A549 (cell line): ENCODE results near the gene CETN3. TPM values are rescaled to one million over a fixed set of nuclear protein-coding genes. Genes with fewer than 3 reads are reported as not detected.
A peak's percentile ranks its signal among the peaks of the same experiment; 100 is the strongest.

Experiments used
- ATAC-seq, 2 experiments: fragments of 200-7000 bp in 1 of 2; fragments of >200 bp in 1 of 2; cut with Nextera tagmentation in 1 of 2; cut with Tn5 transposase in 1 of 2; 3 replicates each; pipeline versions ENCODE4 v1.8.0 to v1.9.1; 2018 to 2020; ENCODE audit warnings: mild to moderate bottlenecking in 1 of 2, moderate library complexity in 1 of 2
- CTCF ChIA-PET: fragments of 300-600 bp; sonication (Branson Sonifier 250); formaldehyde crosslinking; extraction: SDS; loops from one replicate; lab custom pipeline; 2021; ENCODE audit warnings: antibody characterized with exemption, inconsistent platforms; lab: Yijun Ruan, JAX
- POLR2A ChIA-PET: fragments of 350-600 bp; formaldehyde crosslinking; extraction: SDS; loops from one replicate; lab custom pipeline; 2021; ENCODE audit warnings: antibody characterized with exemption, inconsistent platforms; lab: Yijun Ruan, JAX
- DNase-seq, 2 experiments: peaks; one replicate each; pipeline versions ENCODE4 v3.0.0 to v3.0.0-alpha.2; 2011 to 2016; ENCODE audit warnings: low read depth in 1 of 2, low spot score in 1 of 2
- FAIRE-seq: peaks from 2 replicates; lab custom pipeline; 2011; peaks lifted over from hg19 to GRCh38; lab: Jason Lieb, UNC
- H3K27ac ChIP-seq, 2 experiments: fragments of >200 bp; sonication (Bioruptor Twin); formaldehyde crosslinking; 3 replicates each; pipeline ENCODE4 v1.5.1; 2016 to 2017
- H3K4me1 ChIP-seq: fragments of >200 bp; sonication (Bioruptor Twin); formaldehyde crosslinking; 3 replicates; pipeline ENCODE4 v1.6.1; 2016
- H3K4me2 ChIP-seq: fragments of >200 bp; sonication (Bioruptor Twin); formaldehyde crosslinking; 3 replicates; pipeline ENCODE4 v1.6.1; 2016
- H3K4me3 ChIP-seq: fragments of >200 bp; sonication (Bioruptor Twin); formaldehyde crosslinking; 3 replicates; pipeline ENCODE4 v1.5.1; 2016
- H3K9me3 ChIP-seq: fragments of >200 bp; sonication (Bioruptor Twin); formaldehyde crosslinking; 3 replicates; pipeline ENCODE4 v1.6.1; 2016
- CBX8 ChIP-seq: fragments of 200-600 bp; sonication (generic); IDR thresholded peaks from 2 replicates; pipeline ENCODE4 v1.6.1; 2016
- CEBPB ChIP-seq, 2 experiments: fragments of >200 bp in 1 of 2; sonication (Bioruptor Twin) in 1 of 2; formaldehyde crosslinking in 1 of 2; IDR thresholded peaks; 2 replicates each; pipeline ENCODE4 v1.6.1; 2012 to 2016
- CTCF ChIP-seq: fragments of >200 bp; sonication (Bioruptor Twin); formaldehyde crosslinking; IDR thresholded peaks from 3 replicates; pipeline ENCODE4 v1.5.1; 2016
- EHF ChIP-seq: fragments of 250-450 bp; sonication (Bioruptor Pico); IDR thresholded peaks from 2 replicates; pipeline ENCODE4 v1.5.0; 2020; ENCODE audit warnings: mild to moderate bottlenecking
- ESRRA ChIP-seq: fragments of 150-350 bp; IDR thresholded peaks from 2 replicates; pipeline ENCODE4 v1.6.1; 2014; ENCODE audit warnings: mild to moderate bottlenecking, low read length, borderline replicate concordance
- HOXA7 ChIP-seq: fragments of 250-450 bp; sonication (Bioruptor Pico); IDR thresholded peaks from 2 replicates; pipeline ENCODE4 v1.5.0; 2020; ENCODE audit warnings: mild to moderate bottlenecking, moderate library complexity
- HOXB13 ChIP-seq: fragments of 250-450 bp; sonication (Bioruptor Pico); IDR thresholded peaks from 2 replicates; pipeline ENCODE4 v1.5.0; 2020; ENCODE audit warnings: low read depth, mild to moderate bottlenecking, moderate library complexity
- HOXB5 ChIP-seq: fragments of 250-450 bp; sonication (Bioruptor Pico); IDR thresholded peaks from 2 replicates; pipeline ENCODE4 v1.5.0; 2020; ENCODE audit warnings: mild to moderate bottlenecking, moderate library complexity
- KDM5A ChIP-seq: fragments of 200-600 bp; sonication (generic); IDR thresholded peaks from 2 replicates; pipeline ENCODE4 v1.6.1; 2016; ENCODE audit warnings: antibody characterized with exemption, mild to moderate bottlenecking
- NFE2L2 ChIP-seq: fragments of 150-350 bp; conservative IDR thresholded peaks from 2 replicates; pipeline ENCODE4 v1.6.1; 2014; ENCODE audit warnings: low read length
- POLR2AphosphoS2 ChIP-seq: conservative IDR thresholded peaks from 2 replicates; pipeline ENCODE4 v1.6.1; 2012; ENCODE audit warnings: low read length, improper control_type of control experiment, inconsistent platforms
- RCOR1 ChIP-seq: fragments of 150-350 bp; IDR thresholded peaks from 2 replicates; pipeline ENCODE4 v1.6.1; 2014; ENCODE audit warnings: antibody characterized with exemption, low read length, low read depth
- REST ChIP-seq: fragments of 200-600 bp; sonication (generic); IDR thresholded peaks from 2 replicates; pipeline ENCODE4 v1.6.1; 2016; ENCODE audit warnings: antibody characterized with exemption, mild to moderate bottlenecking, moderate library complexity
- RFX5 ChIP-seq: fragments of 450-650 bp; IDR thresholded peaks from 2 replicates; pipeline ENCODE4 v1.7.1; 2014; ENCODE audit warnings: antibody characterized with exemption, mild to moderate bottlenecking, moderate library complexity
- USF2 ChIP-seq: fragments of 450-650 bp; IDR thresholded peaks from 2 replicates; pipeline ENCODE4 v1.6.1; 2014; ENCODE audit warnings: antibody characterized with exemption
- ZFP36 ChIP-seq: fragments of 450-650 bp; IDR thresholded peaks from 2 replicates; pipeline ENCODE4 v1.6.1; 2014; ENCODE audit warnings: borderline replicate concordance; ENCODE audit not compliant: partially characterized antibody
- WGBS: methylation state at CpG from one replicate; pipeline ENCODE4 v1.1.6; 2017; ENCODE audit errors: missing lambda C conversion rate; 5-methylcytosine and 5-hydroxymethylcytosine counted together
- polyA plus RNA-seq, 4 experiments: library from polyadenylated mRNA; depleted of rRNA in 3 of 4; stranded (reverse); fragments of >200 nt; fragmentation: RNase III in 1 of 4; extraction: RNeasy Plus Mini Kit Qiagen cat#74134 plus additional on column Dnase treatment in 1 of 4; gene quantifications; 2 replicates in 3 of 4; 3 replicates in 1 of 4; pipeline ENCODE4 v1.2.3, GENCODE V29; 2011 to 2017

CETN3 gene
- polyA plus RNA-seq, 2 of the 4 experiments (the other 2 are of a cell fraction), result 49.9 to 50.8 TPM

GRCh38 chr5:90424245-90424644 lies 14.7 kb upstream of the CETN3 start:
- Histone ChIP-seq H3K27ac (no peak overlapping the region), H3K4me3 (no peak overlapping the region), H3K4me1 (no peaks in the 10 kb centered on the region), H3K9me3 (no peaks in the 10 kb centered on the region), H3K4me2 (no peak overlapping the region)
- FAIRE-seq, result no peak
- WGBS, result 79% methylated on average over 1 of the region's 1 CpG
- ChIA-PET POLR2A (no interaction called here), CTCF (no interaction called here)
- TF ChIP-seq CBX8, result no peak
- no peak for DNase-seq
- no peak for ATAC-seq

- FAIRE-seq, result no peak
- Histone ChIP-seq H3K27ac (no peak overlapping the region), H3K4me1 (no peaks in the 10 kb centered on the region), H3K9me3 (no peaks in the 10 kb centered on the region)
- 17% methylated on average over 4 of the region's 4 CpGs for WGBS
- TF ChIP-seq ESRRA (no peak), CTCF (0 out of 3 replicates have a peak, but pooled peaks have one; percentile 11)
- TF ChIP-seq, all 56 proteins: peak for 1
- POLR2A ChIA-PET, result interaction anchor here (1.7 kb wide), 1 partner anchor 11 kb away, joined by 6 read pairs; the partner anchor contains the start of gene CETN3
- ATAC-seq, result peak; percentile 94
- Histone ChIP-seq H3K4me3 (no peak overlapping the region), H3K4me2 (no peak overlapping the region)
- peak in 1 of 2 experiments; percentile 37 for DNase-seq
- CTCF ChIA-PET, result interaction anchor here (0.9 to 1.9 kb wide), 2 partner anchors 11 to 109 kb away, joined by 3 to 5 read pairs; no protein-coding TSS in a partner anchor
Measured at GRCh38 chr5:90421136-90421535, 11.6 kb upstream of the CETN3 start.

- Histone ChIP-seq H3K9me3 (no peaks in the 10 kb centered on the region), H3K4me2 (no peak overlapping the region), H3K4me3 (no peak overlapping the region), H3K27ac (no peak overlapping the region), H3K4me1 (no peaks in the 10 kb centered on the region)
- POLR2A ChIA-PET, result no interaction called here
- TF ChIP-seq RFX5 (no peak), HOXA7 (CRISPR knock-in tag) (no peak), POLR2AphosphoS2 (no peak), ZFP36 (no peak), CEBPB (IDR thresholded peaks at IDR 0.05) (no peak), USF2 (no peak), EHF (CRISPR knock-in tag) (no peak), REST (no peak), KDM5A (no peak), CTCF (no peak), HOXB5 (CRISPR knock-in tag) (no peak), NFE2L2 (no peak), HOXB13 (CRISPR knock-in tag) (no peak), RCOR1 (no peak)
- no peak for FAIRE-seq
- CTCF ChIA-PET, result no interaction called here
- 38% methylated on average over 1 of the region's 1 CpG for WGBS
- ATAC-seq, result no peak
- DNase-seq, result no peak
Measured at GRCh38 chr5:90418214-90418613, 8.7 kb upstream of the CETN3 start.
